Measurements from ENCODE around the gene YBX3.

Gene YBX3

GRCh38 chr12:10716277-10716676 lies 6.8 kb downstream of the YBX3 start:
- H3K4me3 ChIP-seq (ENCODE audit: low read length), result no peak overlapping the region

GRCh38 chr12:10715491-10715890 lies 7.6 kb downstream of the YBX3 start:
- no peak overlapping the region for H3K4me3 ChIP-seq (ENCODE audit: low read length)
- no peak for TF ChIP-seq ZNF274 (IDR thresholded peaks at IDR 0.05; ENCODE audit: low read depth, low read length)

More at GRCh38 chr12:10716277-10716676, 6.8 kb downstream of the YBX3 start:
- TF ChIP-seq ZNF274 (IDR thresholded peaks at IDR 0.05; ENCODE audit: low read depth, low read length), result no peak

GRCh38 chr12:10709808-10710207 lies 13.3 kb downstream of the YBX3 start:
- TF ChIP-seq ZNF274 (IDR thresholded peaks at IDR 0.05; ENCODE audit: low read depth, low read length), result no peak
- H3K4me3 ChIP-seq (ENCODE audit: low read length), result no peak overlapping the region

- no peak for TF ChIP-seq ZNF274 (IDR thresholded peaks at IDR 0.05; ENCODE audit: low read depth, low read length)
- H3K4me3 ChIP-seq (ENCODE audit: low read length), result no peak overlapping the region
These were observed 14.3 kb downstream of the YBX3 start for GRCh38 chr12:10708862-10709261.

DNA sequence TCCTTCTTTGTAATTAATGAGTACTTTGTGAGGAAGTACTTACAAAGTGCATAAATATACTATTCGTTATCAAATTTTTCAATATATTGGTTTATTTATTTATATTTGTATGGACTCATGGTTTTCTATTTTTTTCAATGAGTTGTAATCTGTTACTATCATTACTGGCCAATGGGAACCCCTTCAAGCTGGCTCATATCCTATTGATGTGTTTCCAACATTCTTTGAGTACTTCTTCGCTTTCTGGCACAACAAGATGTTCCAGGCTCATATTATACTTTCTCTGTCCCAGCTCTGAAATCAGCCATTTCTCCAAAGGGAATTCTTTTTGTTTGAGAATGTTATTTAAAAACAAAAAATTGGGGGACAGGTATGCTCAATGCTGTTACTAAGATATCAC lies 17.5 kb downstream of the YBX3 start:
- no peak overlapping the region for H3K4me3 ChIP-seq (ENCODE audit: low read length)
- no peak for TF ChIP-seq ZNF274 (IDR thresholded peaks at IDR 0.05; ENCODE audit: low read depth, low read length)

- H3K4me3 ChIP-seq (ENCODE audit: low read length), result no peak overlapping the region
- no peak for TF ChIP-seq ZNF274 (IDR thresholded peaks at IDR 0.05; ENCODE audit: low read depth, low read length)
These were observed 21.3 kb downstream of the YBX3 start for GRCh38 chr12:10701843-10702242.

GRCh38 chr12:10701131-10701681 lies 21.9 kb downstream of the YBX3 start:
- no peak for TF ChIP-seq ZNF274 (IDR thresholded peaks at IDR 0.05; ENCODE audit: low read depth, low read length)
- no peak overlapping the region for H3K4me3 ChIP-seq (ENCODE audit: low read length)

DNA sequence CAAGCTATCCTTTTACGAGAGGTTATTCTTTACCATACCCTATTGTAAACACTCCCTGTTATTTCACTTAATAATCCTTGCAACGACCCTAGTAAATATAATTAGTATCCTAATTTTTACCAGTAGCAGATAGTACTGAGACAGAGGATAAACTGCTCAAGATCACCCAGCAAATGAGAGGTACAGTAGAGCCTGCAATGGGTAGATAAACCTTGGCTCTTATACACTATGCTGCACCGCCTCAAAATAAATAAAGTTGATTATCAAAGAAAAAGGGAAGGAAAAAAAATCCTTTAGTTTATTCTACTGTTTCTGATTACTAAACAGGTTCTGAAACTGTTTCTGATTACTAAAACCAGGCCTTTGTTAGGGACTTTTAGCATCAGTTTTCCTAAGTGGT lies 22.5 kb downstream of the YBX3 start:
- no peak for TF ChIP-seq ZNF274 (IDR thresholded peaks at IDR 0.05; ENCODE audit: low read depth, low read length)
- H3K4me3 ChIP-seq (ENCODE audit: low read length), result no peak overlapping the region

GRCh38 chr12:10697862-10698261 lies 25.3 kb downstream of the YBX3 start:
- H3K4me3 ChIP-seq (ENCODE audit: low read length), result no peak overlapping the region
- TF ChIP-seq ZNF274 (IDR thresholded peaks at IDR 0.05; ENCODE audit: low read depth, low read length), result no peak

GRCh38 chr12:10697156-10697555 lies 26.0 kb downstream of the YBX3 start:
- no peak for TF ChIP-seq ZNF274 (IDR thresholded peaks at IDR 0.05; ENCODE audit: low read depth, low read length)
- no peak overlapping the region for H3K4me3 ChIP-seq (ENCODE audit: low read length)

GRCh38 chr12:10690906-10691305 lies 32.2 kb downstream of the YBX3 start:
- TF ChIP-seq ZNF274 (IDR thresholded peaks at IDR 0.05; ENCODE audit: low read depth, low read length), result no peak
- H3K4me3 ChIP-seq (ENCODE audit: low read length), result no peak overlapping the region

DNA sequence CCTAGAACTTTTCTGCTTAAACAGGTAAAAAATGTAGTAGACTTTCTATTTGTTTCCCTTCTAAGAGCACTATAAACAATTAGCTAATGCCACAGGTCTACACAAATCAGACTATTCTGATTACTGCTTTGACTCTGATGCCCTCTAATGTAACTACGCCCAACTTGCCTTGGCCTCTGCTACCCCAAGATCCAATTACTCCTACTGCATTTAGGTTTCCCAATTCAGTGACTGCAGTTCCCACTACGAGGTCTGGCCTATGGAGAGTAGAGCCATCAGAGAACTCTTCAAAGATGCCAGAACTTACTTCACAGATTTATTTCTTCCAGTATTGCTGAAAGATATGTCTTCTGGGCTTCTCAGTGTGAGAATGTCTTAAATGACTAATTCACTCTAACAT lies 34.0 kb downstream of the YBX3 start:
- TF ChIP-seq ZNF274 (IDR thresholded peaks at IDR 0.05; ENCODE audit: low read depth, low read length), result no peak
- H3K4me3 ChIP-seq (ENCODE audit: low read length), result no peak overlapping the region

GRCh38 chr12:10688042-10688441 lies 35.1 kb downstream of the YBX3 start:
- no peak for TF ChIP-seq ZNF274 (IDR thresholded peaks at IDR 0.05; ENCODE audit: low read depth, low read length)
- no peak overlapping the region for H3K4me3 ChIP-seq (ENCODE audit: low read length)

DNA sequence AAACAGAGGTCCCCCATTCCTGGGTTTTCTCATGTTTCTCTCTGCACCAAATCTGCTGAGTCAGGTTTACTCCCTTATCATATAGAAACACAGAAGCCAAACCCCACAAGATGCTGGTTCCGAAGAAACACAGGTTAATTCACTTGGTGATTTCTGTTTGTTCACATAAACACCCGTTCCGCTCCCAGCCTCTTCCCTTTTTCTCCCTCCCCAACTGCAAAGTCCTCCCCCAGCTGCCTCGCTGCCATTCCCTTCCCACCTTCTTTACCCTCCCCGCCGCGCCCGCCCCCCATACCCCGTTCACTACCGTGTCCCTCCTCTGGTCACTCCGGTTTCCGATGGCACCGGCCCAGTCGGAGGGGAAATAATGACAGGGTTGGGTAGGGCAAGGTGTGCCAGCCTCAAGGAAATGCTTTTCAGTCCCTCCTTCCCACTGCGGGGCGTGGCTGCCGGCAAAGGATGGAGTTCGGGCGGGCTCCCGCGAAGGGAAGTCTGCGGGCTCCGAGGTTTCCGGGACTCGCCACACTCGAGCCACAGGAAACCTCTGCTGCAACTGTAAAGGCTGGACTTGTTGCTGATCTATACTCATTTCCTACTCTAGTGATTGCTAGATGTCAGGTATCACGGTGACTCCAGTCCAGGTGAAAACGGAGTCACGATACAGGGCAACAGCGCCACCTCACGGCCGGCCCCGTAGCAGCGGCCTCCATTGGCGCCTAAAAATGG lies 49.3 kb downstream of the YBX3 start, which contains the start of gene STYK1:
Gene STYK1 (minus strand): TSS at position 394 of the 726 bp plus-strand sequence. CDS start 39,434 bp downstream, outside the sequence.
- no peak for TF ChIP-seq ZNF274 (IDR thresholded peaks at IDR 0.05; ENCODE audit: low read depth, low read length)
- peak within 1 kb of the TSS; percentile 26; the same call in 1 of the 2 replicates for H3K4me3 ChIP-seq (ENCODE audit: low read length)

DNA sequence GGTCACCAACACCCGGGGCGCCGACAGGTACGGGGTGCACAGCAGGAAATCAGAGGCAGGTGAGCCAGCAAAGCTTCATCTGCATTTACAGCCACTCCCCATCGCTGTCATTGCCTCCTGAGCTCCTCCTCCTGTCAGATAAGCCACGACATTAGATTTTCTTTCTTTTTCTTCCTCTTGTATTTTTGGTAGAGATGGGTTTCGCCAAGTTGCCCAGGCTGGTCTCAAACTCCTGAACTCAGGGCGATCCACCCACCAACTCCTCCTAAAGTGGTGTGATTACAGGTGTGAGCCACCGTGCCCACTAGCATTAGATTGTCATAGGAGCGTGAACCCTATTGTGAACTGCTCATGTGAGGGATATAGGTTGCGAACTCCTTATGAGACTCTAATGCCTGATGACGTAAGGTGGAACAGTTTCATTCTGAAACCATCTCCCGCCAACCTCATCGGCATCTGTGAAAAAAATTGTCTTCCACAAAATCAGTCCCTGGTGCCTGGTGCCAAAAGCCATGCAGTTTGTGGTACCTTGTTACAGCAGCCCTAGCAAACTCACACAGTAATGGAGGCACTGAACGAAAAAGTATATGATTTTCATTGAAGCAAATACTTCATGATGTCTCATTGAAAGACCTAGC lies 50.8 kb downstream of the YBX3 start:
- no peak overlapping the region for H3K4me3 ChIP-seq (ENCODE audit: low read length)
- no peak for TF ChIP-seq ZNF274 (IDR thresholded peaks at IDR 0.05; ENCODE audit: low read depth, low read length)
